ENCODE measurements around the gene FBXW8. TPM values are rescaled to one million over a fixed set of nuclear protein-coding genes. Genes with fewer than 3 reads are reported as not detected.

The FBXW8 gene
- total RNA-seq, 4 donors from 2014 or later = 4.7 to 28.9 (median 9.2) TPM

- Histone ChIP-seq H3K36me3 (peaks cover 0 to 32% (median 0%) of the 10 kb centered on the region in 3 donors), H3K4me3 (no peak overlapping the region), H3K9me3 (no peaks in the 10 kb centered on the region), H3K27me3 (no peaks in the 10 kb centered on the region), H3K4me1 (no peaks in the 10 kb centered on the region), H3K27ac (no peak overlapping the region)
- TF ChIP-seq CTCF (IDR thresholded peaks at IDR 0.05) = no peak
- TF ChIP-seq POLR2A (IDR thresholded peaks at IDR 0.05) = no peak
- no peak for DNase-seq
Observed at GRCh38 chr12:117005417-117006046, 94.8 kb downstream of the FBXW8 start.

- TF ChIP-seq POLR2A (IDR thresholded peaks at IDR 0.05) (no peak), CTCF (IDR thresholded peaks at IDR 0.05) (no peak)
- no peaks in the 10 kb centered on the region for H3K9me3 ChIP-seq
- H3K27me3 ChIP-seq = no peaks in the 10 kb centered on the region
- no peak overlapping the region for H3K4me3 ChIP-seq
- H3K4me1 ChIP-seq = no peaks in the 10 kb centered on the region
- H3K36me3 ChIP-seq = peaks cover 0 to 31% (median 0%) of the 10 kb centered on the region in 3 donors
- no peak overlapping the region for H3K27ac ChIP-seq
- DNase-seq = no peak
Observed at GRCh38 chr12:117006333-117006732, 95.6 kb downstream of the FBXW8 start.

GRCh38 chr12:117007577-117007976 is 96.8 kb downstream of the FBXW8 start:
- Histone ChIP-seq H3K4me1 (no peaks in the 10 kb centered on the region), H3K4me3 (no peak overlapping the region), H3K27ac (no peak overlapping the region), H3K36me3 (peaks cover 0 to 25% (median 0%) of the 10 kb centered on the region in 3 donors), H3K27me3 (no peaks in the 10 kb centered on the region), H3K9me3 (no peaks in the 10 kb centered on the region)
- DNase-seq = no peak
- no peak for TF ChIP-seq CTCF (IDR thresholded peaks at IDR 0.05)
- no peak for TF ChIP-seq POLR2A (IDR thresholded peaks at IDR 0.05)

GRCh38 chr12:117009759-117010158 is 99.0 kb downstream of the FBXW8 start:
- DNase-seq = no peak
- Histone ChIP-seq H3K9me3 (no peaks in the 10 kb centered on the region), H3K36me3 (peaks cover 0 to 22% (median 0%) of the 10 kb centered on the region in 3 donors), H3K27ac (no peak overlapping the region), H3K4me1 (no peaks in the 10 kb centered on the region), H3K4me3 (no peak overlapping the region), H3K27me3 (no peaks in the 10 kb centered on the region)
- no peak for TF ChIP-seq POLR2A (IDR thresholded peaks at IDR 0.05)
- no peak for TF ChIP-seq CTCF (IDR thresholded peaks at IDR 0.05)

GRCh38 chr12:117010693-117011451 is 100.1 kb downstream of the FBXW8 start:
- no peaks in the 10 kb centered on the region for H3K9me3 ChIP-seq
- TF ChIP-seq CTCF (IDR thresholded peaks at IDR 0.05) (no peak), POLR2A (IDR thresholded peaks at IDR 0.05) (no peak)

More at GRCh38 chr12:117010693-117011451, 100.1 kb downstream of the FBXW8 start:
- Histone ChIP-seq H3K27ac (no peak overlapping the region), H3K4me1 (no peaks in the 10 kb centered on the region), H3K27me3 (no peaks in the 10 kb centered on the region), H3K36me3 (peaks cover 0 to 20% (median 0%) of the 10 kb centered on the region in 3 donors), H3K4me3 (no peak overlapping the region)
- DNase-seq = no peak
